HCEC 1CT (cell line): ENCODE data around the gene DRAM2.

Experiments used
- DNase-seq: peaks from one replicate; pipeline ENCODE4 v3.0.0-alpha.2; 2017

Gene DRAM2

GRCh38 chr1:111139956-111140679 lies at the start of gene DRAM2, which contains the start of gene CEPT1:
TSS of gene DRAM2 (minus strand) at chr1:111140093. CDS start at chr1:111131554, 8,539 bp downstream.
TSS of gene CEPT1 (plus strand) at chr1:111140223. CDS start at chr1:111147715, 7,492 bp downstream.
- peak; percentile 90 for DNase-seq

- no peak for DNase-seq
Observed at GRCh38 chr1:111184663-111185062, 44.8 kb upstream of the DRAM2 start.

GRCh38 chr1:111183308-111184069 lies 43.6 kb upstream of the DRAM2 start:
- no peak for DNase-seq

DNA sequence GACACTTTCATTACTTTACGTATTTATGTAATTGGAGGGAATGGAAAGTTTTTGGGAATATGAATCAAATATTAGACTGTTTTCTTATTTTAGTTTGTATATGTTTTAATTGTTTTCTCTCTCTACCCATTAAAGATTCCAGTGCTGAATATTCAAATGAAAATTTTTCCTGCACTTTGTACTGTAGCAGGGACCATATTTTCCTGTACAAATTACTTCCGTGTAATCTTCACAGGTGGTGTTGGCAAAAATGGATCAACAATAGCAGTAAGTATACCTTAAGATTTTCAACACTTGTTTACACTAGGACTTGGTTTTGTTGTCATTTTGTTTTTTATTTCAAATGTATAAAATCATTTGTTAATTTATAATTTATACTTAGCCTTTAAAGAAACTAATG lies 42.2 kb upstream of the DRAM2 start:
- no peak for DNase-seq

- DNase-seq, result no peak
Observed at GRCh38 chr1:111179968-111180533, 40.2 kb upstream of the DRAM2 start.

DNA sequence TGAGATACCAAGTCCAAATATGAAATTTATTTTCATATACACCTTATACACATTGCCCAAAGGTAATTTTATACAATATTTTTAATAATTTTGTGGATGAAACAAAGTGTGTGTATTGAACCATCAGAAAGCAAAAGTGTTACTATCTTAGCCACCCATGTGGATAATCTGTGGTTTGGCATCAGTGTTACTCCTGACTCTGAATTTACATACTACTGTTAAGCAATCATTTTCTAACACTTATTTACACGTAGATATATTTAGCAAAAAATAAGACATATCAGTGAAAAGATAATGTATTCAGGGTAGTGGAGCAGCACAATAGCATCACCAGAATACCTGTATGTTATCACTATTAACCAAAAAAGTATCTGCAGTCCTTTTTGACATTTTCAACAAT lies 36.8 kb upstream of the DRAM2 start:
- DNase-seq, result no peak

- DNase-seq, result no peak
Observed at GRCh38 chr1:111175349-111175748, 35.5 kb upstream of the DRAM2 start.

GRCh38 chr1:111174070-111174469 lies 34.2 kb upstream of the DRAM2 start:
- DNase-seq, result no peak

GRCh38 chr1:111172463-111172862 lies 32.6 kb upstream of the DRAM2 start:
- no peak for DNase-seq

GRCh38 chr1:111164151-111164550 lies 24.3 kb upstream of the DRAM2 start:
- DNase-seq, result no peak

DNA sequence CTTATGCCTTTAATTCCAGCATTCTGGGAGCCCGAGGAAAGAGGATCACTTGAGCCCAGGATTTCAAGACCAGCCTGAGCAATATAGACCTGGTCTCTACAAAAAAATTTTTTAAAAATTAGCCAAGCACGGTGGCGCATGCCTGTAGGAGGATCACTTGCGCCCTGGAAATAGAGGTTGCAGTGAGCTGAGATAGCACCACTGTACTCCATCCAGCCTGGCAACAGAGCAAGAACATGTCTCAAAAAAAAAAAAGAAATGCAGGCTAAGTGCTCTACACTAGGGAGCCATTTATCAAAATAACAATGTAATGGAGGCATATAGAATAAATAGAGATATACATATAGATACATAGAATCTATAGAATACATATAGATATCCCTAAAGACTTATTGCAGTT lies 23.5 kb upstream of the DRAM2 start:
- no peak for DNase-seq

- DNase-seq, result no peak
Observed at GRCh38 chr1:111162488-111162880, 22.6 kb upstream of the DRAM2 start.

- DNase-seq, result no peak
Observed at GRCh38 chr1:111161843-111162487, 22.1 kb upstream of the DRAM2 start.

DNA sequence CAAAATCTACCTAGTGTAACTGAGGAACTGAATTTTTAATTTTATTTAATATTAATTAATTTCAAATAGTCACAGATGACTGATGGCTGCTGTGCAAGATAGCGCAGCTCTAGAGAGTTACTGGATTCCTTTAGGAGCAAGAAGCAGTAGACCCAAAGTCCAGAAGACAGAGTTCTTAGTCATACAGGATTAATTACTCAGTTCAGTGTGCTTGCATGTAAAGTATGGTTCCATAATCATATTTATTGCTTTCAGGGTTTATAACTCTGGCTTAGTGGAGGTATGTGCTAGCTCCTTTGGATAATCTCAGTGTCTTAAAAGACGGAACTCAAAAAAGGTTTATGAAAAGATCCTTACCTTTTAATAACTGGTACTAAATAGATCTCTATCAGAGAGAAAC lies 17.5 kb upstream of the DRAM2 start:
- no peak for DNase-seq

DNA sequence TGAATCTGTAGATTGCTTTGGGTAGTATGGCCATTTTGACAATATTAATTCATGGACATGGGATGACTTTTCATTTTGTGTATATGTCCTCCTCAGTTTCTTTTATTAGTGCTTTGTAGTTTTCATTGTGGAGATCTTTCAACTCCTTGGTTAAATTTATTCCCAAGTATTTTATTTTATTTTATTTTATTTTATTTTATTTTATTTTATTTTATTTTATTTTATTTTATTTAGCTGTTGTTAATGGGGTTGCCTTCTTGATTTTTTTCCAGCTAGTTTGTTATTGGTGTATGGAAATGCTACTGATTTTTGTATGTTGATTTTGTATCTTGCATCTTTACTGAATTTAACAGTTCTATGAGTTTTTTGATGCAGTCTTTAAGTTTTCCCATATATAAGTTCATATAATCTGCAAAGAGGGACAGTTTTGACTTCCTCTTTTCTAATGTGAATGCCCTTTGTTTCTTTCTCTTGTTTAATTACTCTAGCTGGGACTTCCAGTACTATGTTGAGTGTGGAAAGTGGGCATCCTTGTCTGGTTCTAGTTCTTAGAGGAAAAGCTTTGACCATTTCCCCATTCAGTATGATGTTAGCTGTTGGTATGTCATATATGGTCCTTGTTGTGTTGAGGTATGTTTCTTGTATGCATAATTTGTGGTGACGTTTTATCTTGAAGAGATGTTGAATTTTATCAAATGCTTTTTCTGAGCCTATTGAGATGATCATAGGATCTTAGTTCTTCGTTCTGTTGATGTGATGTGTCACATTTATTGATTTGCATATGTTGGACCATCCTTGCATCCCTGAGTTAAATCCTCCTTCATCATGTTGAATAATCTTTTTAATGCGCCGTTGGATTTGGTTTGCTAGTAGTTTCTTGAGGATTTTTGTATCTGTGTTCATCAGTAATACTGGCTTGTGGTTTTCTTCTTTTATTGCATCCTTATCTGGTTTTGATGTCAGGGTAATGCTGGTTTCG lies 14.4 kb upstream of the DRAM2 start:
- DNase-seq, result no peak

GRCh38 chr1:111151838-111152237 lies 11.9 kb upstream of the DRAM2 start:
- no peak for DNase-seq

- no peak for DNase-seq
Observed at GRCh38 chr1:111148376-111148881, 8.5 kb upstream of the DRAM2 start.

- no peak for DNase-seq
Observed at GRCh38 chr1:111147948-111148347, 8.1 kb upstream of the DRAM2 start.

DNA sequence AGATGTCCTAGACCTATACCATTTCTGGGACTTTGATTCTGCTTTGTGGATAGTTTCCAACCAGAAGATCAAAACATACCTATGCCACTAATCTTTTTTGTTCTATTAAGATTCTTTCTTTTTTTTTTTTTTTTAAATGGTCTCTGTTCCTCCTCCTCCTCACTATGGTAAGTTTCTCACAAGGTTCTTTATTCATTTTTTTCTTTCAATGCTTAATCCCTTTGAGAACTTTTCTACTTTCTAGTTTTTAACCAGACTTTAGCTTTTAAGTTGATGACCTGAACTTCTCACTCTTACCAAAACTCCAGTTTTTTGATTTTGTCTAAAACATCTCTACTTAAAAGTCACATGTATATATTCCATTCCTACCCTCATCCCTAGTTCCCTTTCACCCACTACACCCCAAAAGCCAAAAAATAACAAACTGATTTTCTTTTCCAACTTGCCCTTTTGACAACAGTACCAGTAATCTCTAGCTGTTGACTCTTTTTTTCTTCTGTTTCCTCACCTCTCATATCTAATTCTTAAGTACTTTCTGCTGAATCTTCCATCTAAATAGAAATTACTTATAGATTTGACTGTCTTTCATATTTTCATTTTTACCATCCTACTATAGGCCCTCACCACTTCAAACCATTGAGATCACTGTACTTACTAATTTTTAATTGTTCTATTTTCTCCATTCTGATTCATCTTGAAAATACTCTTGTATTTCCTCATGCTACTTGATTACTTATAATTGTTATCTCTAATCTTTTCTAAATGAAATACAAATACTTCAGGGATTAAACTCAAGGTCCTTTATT lies 6.3 kb upstream of the DRAM2 start:
- DNase-seq, result no peak

- no peak for DNase-seq
Observed at GRCh38 chr1:111145542-111145941, 5.6 kb upstream of the DRAM2 start.

DNA sequence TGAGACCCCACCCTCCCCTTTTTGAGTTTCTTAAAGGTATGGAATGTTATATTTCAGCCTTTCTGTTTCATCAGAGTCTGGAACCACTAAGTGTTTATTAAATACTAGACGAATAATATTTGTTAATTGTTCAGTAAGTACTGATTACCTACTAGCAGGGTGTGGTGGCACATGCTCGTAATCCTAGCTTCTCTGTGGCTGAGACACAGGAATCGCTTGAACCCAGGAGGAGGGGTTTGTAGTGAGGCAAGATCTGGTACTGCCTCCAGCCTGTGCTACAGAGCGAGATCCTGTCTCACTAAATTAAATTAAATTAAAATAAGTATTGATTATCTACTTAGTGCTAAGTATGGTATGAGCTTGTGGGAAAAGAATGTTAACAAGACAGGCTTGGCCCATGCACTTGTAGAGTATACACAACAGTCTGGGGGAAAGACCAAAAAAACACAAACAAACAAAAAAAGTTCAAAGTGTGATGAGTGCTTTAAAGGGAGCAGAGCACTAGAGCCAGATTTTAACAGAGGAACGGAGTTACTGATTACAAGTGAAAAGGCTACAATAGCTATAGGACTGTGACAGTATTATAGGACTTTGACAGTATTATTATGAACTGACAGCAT lies 2.6 kb upstream of the DRAM2 start:
- no peak for DNase-seq
